GM21381 (cell line): ENCODE measurements around the gene F10.

Source experiments
- ATAC-seq: cut with Tn5 transposase; IDR thresholded peaks from one replicate; pipeline ENCODE4 v1.9.1; 2021; ENCODE audit warnings: mild to moderate bottlenecking, moderate library complexity; ENCODE audit not compliant: unreplicated experiment

F10 gene

GRCh38 chr13:113115363-113116205, 7.0 kb upstream of the F10 start:
- no peak for ATAC-seq

GRCh38 chr13:113116206-113116800, 6.3 kb upstream of the F10 start:
- ATAC-seq = no peak

- ATAC-seq = no peak
Observed at GRCh38 chr13:113116871-113117271, 5.7 kb upstream of the F10 start.

GRCh38 chr13:113117335-113117872, 5.2 kb upstream of the F10 start:
- no peak for ATAC-seq

GRCh38 chr13:113117911-113118260, 4.7 kb upstream of the F10 start:
- no peak for ATAC-seq

GRCh38 chr13:113118261-113119021, 4.2 kb upstream of the F10 start:
- ATAC-seq = no peak

GRCh38 chr13:113119166-113119821, 3.3 kb upstream of the F10 start:
- ATAC-seq = no peak

- no peak for ATAC-seq
Observed at GRCh38 chr13:113119822-113120189, 2.8 kb upstream of the F10 start.

GRCh38 chr13:113120300-113121182, 2.1 kb upstream of the F10 start:
- no peak for ATAC-seq

GRCh38 chr13:113121183-113121927, 1.2 kb upstream of the F10 start:
- no peak for ATAC-seq

- ATAC-seq = no peak
Observed at GRCh38 chr13:113121928-113122471, 599 bp upstream of the F10 start.

- ATAC-seq = no peak
Observed at GRCh38 chr13:113123226-113124201, 915 bp downstream of the F10 start.

GRCh38 chr13:113124211-113124970, 1.8 kb downstream of the F10 start:
- no peak for ATAC-seq

GRCh38 chr13:113125506-113126264, 3.1 kb downstream of the F10 start:
- ATAC-seq = no peak

- ATAC-seq = no peak
Observed at GRCh38 chr13:113126265-113127150, 3.9 kb downstream of the F10 start.

- ATAC-seq = no peak
Observed at GRCh38 chr13:113129480-113129879, 6.9 kb downstream of the F10 start.
